GM18517 (cell line): Measurements from ENCODE around the gene GPR84.

ENCODE experiments used
- ATAC-seq: cut with Tn5 transposase; IDR thresholded peaks from one replicate; pipeline ENCODE4 v1.9.1; 2021; ENCODE audit warnings: mild to moderate bottlenecking, moderate library complexity; ENCODE audit not compliant: unreplicated experiment

Gene GPR84

DNA sequence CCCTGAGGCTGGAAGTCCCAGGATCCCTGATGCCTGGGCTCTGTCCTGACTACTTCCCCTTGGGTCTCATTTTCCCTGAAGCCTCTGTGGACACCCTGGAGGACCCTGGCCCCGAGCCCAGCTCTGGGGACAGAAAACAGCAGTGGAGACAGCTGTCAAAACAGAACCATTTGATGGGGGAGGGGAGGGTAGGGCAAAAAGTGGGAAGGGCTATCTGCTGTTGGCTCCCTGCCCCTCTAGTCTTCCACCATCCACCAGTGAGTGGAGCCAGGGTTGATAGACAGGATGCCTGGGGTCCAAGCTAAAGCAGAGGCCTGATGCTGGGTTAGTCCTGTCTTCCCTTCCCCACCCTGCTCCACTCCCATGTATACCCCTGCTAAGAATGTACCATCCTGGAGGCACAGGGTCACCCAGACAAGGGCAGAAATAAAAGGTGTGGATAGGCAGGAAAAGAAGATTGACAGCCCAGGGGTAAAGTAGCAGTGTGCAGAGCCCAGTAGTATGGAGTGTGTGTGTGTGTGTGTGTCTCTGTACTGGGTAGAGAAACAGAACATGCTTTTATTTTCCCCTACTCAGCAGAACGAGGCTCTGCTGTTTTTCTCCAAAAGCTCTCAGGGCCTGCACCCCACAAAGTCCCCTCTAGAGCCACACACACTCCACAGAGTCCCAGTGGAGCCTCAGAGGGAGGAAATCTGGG is 10.4 kb upstream of the GPR84 start:
- no peak for ATAC-seq

DNA sequence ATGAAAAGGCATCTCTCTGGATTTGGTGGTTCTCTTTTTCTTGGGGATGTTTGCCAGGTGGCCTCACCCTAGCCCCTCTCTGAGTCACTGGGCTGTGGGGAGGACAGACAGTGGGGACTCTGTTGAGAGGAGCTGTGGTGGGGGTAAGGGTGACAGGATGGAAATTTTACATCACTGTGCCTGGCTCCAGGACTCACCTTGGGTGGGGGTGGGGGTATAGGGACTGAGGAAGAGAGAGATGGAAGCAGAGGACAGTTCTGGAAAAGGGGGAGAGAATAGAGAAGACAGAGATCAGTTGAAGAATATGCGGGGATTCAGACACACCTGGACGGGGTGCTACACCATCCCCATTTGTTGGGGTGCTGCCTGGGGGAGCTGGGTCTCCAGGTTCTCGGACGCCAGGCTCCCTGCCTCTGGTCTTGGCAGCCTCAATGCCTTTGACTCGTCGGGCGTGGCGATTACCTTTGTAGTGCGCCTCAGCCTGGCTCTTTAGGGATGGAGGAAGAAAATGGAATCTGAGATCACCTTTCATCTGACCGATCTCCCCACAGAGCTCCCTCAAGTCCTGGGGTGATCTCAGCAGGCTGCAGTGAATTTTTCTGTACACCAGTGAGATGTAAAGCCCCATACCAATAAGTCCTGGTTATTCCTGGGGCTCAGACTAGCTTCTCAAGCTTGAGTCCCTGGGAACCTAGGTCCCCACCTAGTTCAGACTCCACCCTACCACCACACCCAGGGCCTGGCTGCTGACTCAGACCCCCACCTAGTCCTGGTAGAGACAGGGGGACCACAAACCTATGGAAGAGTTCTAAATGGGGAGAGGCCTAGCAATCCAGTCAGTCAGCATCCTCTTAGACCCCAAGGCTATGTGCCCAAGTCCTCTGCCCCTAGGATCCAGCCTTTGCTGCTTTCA is 9.6 kb upstream of the GPR84 start:
- no peak for ATAC-seq

DNA sequence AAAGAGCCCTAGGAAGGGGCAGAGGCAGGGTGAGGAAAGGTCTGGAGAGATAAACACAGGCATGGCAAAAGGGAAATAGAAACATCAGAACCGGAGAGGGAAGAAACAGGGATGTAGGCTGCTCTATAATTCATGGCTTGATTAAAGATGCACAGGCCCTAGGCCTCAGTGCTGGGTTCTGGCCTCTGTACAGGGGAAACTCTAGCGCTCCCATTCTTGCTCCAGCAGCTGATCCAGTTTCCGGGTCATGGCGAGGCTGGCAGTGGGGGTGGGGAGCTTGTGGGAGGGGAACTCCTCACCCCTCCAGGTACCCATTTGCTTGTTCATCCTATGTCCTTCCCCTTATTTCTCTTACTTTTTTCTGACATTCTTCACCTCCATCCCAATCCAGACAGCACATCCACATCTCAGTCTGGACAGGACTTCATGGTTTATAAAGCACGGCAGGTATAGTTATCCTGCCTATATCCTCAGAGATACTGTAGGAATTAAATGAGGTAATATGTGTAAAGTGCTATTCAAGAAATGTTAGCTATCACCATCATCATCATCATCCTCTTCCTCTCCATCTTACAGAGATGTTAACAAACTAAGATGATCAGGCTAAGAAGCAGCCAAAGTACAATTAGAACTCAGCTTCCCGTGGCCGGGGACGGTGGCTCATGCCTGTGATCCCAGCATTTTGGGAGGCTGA is 8.0 kb upstream of the GPR84 start:
- ATAC-seq: no peak

DNA sequence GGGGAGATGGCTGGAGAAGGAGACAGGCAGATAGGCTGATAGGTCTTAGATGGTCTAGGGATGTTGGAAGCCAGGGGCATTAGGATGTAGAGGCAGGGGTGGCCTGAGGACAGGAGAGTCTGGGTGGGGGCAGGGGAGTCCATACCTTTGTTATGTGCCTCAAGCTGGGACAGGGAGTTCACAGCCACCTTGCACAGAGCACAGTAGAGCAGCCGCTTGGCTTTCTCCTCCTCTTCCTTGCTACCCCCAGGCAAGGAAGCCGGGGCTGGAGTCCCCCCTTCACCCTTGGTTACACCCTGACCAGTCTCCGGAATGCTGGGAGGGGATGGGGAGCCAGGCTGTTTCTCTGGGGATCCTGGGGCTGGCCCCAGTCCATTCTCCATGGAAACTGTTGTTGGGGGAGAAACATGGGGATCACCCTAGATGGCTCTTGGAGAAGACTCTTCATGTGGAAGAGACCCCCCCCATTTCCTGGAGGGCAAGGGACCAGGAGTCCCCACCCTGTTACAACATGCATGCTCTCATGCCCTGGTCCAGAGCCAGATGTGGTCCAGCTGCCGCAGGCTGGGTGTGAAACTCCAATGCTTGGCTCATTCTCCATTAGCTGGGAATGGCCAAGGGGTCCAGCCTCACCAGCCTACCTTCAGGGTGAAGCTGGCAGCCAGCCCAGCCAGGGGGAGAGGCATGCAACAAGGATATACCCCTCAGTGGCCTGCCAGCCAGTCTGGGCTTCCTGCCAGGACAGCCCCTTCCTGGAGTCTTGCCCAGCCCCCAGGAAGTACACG is 7.2 kb upstream of the GPR84 start:
- no peak for ATAC-seq

DNA sequence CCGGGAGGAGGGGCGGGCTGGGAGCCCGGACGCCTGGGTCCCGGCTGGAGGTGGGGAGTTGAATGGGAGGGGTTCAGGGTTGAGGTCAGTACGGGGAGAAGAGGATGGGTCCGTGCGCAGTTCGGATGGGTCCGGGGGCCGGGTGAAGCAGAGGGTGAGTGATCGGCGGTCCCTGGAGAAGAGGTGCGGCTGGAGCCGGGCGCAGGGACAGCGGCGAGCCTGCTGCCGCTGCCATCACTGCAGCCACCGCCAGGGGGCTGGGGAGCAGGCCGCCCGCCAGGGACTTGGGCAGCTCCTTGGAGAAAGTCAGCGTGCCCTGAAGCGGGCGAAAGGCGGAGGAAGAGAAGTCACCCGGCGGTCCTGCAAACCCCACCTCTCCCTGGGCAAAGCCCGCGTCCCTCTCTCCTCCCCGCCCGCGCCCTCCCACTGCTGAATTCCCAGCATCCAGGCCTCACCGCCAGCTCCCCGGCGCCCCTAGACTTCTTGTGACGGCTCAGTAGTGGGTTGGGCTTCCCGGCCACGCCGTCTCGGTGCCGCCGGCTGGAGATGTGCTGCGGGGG is 6.0 kb upstream of the GPR84 start:
- no peak for ATAC-seq

DNA sequence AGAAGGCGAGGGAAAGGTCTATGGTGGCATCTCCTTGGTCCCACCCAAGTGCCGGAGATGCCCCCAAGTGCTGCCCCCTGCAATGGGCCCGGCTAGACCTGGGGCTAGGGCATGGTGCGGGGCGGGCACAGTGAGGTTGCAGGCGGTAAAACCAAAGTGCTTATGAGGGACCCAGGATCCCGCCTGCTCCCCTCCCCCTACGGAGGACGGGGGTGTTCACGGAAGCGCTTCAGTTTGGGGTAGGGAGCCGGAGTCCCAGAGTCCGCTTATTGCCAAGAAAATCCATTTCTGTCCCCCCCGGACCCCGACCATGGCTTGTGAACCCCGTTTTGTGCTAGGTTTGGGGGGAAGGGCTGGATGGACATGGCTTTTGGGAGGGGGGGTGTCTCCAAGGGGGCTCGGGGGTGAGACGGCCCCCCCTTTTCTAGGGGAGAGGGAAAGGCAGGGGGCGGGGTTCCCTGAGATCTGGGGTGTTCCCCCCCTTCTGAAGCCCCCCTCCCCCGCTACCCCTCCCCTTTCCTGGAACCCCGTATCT is 5.4 kb upstream of the GPR84 start:
- ATAC-seq: no peak

DNA sequence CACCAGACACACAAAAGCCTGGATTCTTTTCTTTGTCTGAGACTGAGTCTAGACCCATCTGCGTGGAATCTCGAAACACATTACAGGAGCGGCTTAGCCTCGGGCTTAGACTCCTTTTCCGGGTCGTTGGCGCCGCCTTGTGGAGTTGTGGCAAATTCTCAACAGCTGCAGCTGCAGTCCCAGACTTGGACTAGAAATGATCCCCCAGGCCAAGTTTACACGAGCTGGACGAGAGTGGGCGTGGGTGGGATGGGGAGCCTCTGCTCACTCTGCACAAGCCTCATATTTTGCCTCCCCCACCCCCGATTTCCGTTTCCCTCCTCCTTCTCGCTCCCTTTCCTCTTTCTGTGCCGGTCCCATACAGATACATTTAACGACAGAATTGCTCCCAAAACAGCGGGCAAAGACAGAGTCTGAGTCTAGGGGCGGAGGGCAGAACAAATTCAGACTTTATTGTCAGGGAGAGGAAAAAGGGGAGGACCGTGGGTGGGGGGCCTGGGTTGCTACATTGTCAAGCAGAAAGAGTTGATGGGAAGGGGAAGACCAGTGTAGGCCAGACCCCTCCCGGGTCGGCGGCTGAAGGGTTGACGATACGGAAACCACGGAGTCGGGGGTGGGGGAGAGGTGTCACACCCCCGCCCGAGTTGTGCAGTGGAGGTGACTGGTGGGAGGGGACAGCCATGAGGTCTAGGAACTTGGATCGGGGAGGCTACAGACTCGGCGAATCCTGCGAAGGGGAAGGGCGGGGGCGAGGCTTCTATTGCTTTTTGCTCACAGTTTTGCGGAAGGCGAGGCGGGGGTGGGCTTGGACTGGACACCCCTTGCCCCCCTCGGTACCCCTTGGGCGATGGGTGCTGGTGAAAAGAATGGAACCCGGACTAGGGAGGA is 4.7 kb upstream of the GPR84 start:
- ATAC-seq: peak; percentile 82

DNA sequence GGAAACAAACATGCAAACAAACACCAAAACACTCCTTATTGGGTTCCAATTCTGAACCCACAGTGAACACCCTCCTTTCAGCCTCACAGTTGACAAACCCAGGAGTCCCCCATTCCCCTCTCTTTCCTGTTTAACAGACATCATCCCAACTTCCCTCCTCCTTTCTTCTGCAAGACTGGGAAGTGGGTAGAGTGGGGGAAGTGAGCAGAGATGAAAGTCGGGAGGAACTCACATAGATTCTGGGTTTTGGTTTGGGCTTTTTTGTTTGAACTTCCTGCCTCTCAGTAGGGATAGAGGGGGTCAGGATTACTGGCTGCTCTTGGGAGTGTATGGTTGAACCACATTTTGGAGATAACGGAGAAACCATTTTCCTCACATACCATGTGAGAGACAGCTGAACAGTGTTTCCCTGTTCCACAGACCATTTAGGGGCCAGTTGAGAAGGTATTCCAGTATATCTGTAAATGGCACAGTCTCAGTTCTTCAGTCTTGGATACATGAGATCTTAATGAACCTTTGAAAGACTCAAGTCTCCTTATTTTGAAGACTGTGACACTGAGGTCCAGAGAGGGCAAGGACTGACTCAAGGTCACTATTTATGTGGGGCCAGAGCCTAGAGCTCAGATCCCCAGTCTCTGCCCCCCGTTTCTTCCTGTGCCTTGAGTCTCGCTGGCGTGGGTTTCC is 3.9 kb upstream of the GPR84 start:
- ATAC-seq: peak; percentile 27

DNA sequence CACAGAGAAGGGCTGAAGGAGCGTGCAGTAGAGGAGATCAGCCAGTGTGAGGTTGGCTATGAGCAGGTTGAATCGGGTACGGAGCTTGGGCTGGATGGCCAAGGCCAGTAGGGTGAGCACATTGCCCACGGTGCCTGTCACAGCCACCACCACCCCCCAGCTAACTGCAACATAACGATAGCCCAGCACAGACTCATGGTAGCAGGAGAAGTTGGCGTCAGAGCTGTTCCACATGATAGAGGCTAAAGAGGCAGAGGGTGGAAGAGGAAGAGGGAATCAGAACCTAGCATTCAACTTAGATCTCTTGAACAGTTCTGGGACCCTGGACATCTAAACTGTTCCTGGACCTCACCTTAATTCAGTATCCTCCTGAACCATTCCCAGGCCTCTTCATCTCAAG is 668 bp downstream of the GPR84 start:
- no peak for ATAC-seq

DNA sequence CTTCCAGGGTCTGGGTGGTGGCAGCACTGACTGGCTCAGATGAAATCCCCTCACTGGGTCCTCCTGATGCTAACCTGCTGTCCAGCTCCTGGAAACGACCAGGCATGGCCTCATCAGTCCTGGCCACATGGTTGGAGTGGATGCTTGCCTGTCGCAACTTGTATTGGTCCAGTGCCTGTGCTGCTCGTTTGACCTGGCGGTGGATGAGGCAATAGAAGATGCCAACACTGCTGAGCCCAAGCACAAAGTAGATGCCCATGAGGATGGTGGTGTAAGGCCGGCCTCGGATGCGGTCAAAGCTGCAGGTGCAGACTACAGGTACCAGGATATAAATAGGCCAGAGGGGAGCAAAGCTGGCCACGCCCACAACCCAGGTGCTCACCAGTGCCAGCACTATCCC is 1.2 kb downstream of the GPR84 start:
- no peak for ATAC-seq

DNA sequence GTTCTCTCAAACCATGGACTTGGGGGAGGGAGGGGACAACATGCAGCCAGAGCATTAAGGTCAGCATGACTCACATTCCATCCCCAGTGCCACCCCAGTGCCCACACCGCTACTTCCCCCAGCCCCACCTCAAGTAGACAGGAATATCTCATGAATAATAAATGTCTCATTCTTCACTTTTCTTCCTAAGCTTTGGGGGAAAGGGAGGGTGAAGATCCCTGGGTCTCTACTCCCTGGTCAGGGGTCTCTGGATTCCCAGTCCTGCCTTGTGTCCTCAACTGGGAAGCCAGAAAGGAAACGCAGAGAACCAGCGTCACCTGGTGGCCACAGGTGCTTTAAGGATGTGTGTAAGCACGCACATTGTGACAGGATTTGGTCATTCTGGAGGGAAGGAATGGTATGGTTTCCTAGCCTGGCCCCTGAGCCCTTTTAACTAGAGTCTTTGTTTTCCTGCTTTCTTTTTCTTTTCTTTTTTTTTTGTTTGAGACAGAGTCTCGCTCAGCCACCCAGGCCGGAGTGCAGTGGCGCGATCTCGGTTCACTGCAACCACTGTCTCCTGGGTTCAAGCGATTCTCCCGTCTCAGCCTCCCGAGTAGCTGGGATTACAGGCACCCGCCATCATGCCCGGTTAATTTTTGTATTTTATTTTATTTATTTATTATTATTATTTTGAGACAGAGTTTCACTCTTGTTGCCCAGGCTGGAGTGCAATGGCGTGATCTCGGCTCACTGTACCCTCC is 3.4 kb downstream of the GPR84 start:
- ATAC-seq: no peak

DNA sequence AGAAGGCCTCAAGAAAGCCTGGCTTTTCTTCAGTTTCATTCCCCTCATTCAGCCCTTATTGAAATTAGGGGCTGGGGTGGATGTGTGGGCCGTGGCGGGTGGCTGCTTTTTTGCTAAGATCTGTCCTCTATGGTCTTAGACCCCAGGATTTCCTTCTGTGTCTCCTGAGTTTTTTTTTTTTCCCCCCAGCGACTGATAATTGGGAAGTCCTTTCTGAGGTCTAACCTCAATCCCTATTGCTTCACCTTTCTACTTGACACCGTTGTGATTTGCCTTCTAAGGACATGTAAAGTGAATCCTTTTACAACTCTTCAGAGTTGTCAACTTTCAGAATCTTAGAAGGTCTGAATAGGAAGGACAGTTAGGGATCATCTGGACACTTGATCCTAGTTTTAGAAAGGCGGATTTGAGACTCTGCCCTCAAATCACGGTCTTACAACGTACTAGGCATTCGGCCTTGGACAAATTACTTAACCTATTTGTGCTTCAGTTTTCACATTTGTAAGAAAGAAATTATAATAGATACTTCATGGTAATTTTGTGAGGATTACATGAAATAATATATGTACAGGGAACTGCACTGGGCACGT is 4.4 kb downstream of the GPR84 start:
- no peak for ATAC-seq

DNA sequence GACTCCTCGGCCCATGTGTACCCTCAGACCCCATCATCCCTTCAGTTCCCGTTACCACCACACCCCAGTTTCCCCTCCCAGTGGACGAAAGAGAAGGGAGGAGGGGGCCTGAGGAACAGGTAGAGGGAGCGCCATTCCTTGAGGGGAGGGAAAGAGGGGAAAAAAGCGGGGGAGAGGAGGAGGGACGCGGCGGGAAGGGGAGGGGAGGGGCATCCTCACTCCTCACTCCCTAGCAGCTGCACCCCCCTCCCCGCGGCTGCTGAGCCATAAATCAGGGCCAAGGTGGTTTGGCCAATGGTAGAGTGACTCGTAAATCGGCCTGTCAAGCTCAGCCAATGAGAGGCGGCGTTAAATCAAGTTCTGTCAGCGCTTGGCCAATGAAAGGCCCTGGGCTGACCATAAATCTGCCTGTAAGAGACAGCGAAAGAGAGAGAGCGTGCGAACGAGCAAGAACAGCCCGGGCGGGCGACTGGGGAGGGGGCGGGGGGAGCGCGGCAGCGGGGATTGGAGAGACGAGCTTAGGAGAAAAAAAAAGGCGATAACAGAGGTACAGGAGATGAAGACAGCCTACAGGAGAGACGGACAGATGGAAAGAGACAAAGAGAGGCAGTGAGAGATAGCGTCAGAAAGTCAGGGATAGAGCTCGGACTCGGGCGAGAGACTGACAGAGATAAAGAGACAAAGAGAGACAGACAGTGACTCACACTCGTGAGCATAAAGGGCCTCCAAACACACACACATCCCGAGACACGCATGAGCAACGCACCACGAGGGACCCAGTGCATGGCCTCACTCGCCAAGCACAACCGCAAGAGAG is 5.1 kb downstream of the GPR84 start:
- peak; percentile 97 for ATAC-seq

DNA sequence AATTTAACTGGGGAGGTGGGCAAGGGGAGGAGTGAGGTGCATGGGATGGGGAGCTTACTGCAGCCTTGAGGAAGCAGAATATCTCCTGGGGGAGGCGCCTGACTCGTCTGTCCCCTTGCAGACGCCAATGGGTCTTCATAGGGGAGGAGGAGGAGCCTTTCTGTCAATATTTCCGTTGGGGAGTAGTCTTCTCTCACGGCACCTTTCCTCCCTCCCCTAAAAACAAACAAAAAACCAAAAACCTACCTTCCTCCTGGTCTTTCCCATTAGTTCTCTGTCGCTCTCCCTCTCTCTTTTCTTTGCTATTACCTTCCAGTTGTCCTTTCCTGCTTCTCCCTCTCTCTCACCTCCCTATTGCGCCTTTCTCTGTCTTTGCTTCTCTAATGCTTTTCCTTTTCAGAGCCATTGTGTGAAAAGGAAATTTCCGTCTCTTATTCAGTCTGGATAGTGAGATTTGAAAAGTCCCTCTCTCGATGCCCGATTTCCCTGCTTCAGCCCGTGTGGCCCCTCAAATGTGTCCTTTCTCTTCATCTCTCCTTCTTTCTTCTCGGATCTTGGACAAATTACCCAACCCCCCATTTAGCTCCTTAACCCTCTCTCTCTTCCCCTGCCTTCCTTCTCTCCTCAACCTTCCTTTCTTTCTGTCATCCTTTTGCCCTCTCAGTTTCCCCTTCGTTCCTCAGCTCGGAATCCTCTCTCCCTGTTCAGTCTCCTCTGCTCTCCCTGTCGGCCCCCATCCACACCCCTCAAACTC is 5.9 kb downstream of the GPR84 start:
- ATAC-seq: no peak

DNA sequence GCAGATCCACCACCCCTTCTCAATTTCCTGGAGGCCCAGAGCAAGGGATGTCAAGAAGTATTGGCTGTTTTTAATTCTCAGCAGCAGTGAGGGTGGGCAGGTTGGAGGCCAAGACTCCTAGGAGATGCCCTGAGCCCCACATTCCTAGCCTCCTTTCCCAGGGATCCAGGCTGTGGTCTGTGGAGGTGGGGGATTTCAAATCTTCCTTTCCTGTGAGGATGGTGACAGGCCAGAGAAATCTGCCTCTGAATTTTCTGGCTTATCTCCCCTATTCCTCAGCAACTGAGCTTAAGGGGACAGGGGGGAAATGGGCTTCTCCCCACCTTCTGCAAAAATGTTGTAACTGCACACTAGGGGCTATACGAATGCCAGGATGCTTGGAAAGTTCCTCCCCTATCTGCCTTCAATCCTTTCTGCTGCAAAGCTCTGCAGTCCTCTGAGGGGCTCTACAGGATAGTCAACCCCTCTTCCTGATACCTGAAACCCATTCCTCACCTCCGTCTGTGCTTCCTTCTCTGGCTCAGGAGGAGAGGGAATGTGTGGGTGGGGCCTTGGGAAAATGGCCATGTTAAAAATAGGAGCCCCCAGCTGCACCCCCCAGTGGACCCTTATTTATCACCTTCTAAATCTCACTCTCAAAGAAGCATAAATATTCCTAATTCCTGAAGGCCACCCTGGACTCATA is 6.6 kb downstream of the GPR84 start:
- ATAC-seq: no peak

DNA sequence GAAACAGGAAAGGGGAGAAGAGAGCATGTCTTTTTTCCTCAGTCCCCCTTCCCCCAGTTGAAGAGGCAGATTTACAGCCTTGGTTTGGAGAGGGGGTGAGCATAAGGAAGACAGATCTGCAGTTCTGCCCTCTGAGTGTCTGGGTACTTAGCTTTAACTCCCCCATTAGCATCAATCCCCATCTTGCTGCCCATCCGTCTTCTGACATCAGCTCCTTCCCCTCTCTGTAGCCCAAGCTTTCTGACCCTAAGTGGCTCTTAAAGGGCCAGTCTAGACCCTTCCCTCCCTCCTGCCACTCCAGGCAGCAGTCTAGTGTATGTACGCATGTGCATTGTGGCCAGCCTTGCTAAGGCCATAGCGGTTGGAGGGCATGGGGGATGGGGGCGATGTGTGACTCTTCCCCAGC is 7.3 kb downstream of the GPR84 start:
- ATAC-seq: no peak
